HG02763 (cell line): Measurements from ENCODE around the gene NR1D2.
"Not testable (repeated sequence)": the region's sequence is repeated elsewhere in the genome, so short reads cannot be mapped to it uniquely, and the experiment has no call there.

ENCODE experiments used
- ATAC-seq: cut with Tn5 transposase; IDR thresholded peaks from one replicate; pipeline ENCODE4 v1.9.1; 2021; ENCODE audit warnings: mild to moderate bottlenecking, moderate library complexity; ENCODE audit not compliant: unreplicated experiment

NR1D2 gene

DNA sequence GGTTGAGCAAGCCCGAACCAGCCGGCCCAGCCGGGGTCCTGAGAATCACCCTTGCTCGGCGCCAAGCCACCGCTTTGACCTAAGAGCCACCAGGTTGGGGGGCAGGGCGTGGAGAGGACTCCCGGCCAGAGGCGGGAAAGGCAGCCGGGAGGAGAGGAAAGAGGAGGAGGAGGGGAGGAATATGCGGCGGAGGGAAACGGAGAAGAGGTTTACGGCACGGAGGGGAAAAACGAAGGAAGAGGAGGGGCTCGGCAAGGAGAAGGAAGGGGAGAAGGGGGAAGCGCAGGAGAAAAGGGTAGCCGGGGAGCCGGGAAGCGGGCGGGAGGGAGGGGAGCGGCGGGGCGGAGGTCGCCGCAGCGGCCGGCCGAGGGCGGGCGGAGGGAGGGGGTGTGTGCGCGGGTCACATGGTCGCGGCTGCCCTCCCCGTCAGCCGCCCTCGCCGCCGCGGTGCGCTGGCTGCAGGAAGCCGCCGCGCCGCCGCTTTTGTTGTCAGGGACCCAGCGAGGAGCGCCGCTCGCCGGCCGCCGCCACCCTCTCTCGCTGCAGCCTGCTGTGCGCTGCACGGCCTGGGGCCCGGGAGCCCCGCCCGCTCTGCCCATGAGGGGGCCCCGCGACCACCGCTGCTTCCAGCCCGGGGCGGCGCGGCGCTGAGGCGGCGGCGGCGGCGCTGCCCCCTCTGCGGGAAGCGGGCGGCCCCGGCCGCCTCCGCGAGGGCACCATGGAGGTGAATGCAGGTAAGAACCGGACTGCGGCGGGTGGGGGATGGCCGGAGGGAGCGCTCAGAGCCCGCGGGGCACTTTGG, at the start of gene NR1D2:
TSS of gene NR1D2 (plus strand) at position 426 of the 802 bp plus-strand sequence. CDS start at position 719, 293 bp downstream.
- ATAC-seq: peak; percentile 51

DNA sequence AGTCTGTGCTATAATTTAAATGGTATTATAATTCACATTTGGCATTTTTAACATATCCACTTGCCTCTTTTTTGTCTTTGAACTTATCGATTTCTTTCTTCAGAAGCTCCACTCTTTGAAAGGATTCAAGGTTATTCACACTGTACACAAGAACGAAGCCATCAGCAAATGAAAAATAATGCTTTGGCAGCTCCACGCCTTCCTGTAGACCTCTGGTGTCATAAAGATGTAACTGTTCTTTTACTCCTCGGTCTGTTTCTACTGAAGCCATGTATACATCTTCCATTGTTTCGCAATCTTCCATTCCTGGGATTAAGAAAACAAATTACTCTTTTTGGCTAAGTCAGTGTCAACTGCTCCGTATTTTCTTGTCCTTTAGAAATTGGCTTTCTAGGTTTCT, 44.3 kb upstream of the NR1D2 start:
- no peak for ATAC-seq

DNA sequence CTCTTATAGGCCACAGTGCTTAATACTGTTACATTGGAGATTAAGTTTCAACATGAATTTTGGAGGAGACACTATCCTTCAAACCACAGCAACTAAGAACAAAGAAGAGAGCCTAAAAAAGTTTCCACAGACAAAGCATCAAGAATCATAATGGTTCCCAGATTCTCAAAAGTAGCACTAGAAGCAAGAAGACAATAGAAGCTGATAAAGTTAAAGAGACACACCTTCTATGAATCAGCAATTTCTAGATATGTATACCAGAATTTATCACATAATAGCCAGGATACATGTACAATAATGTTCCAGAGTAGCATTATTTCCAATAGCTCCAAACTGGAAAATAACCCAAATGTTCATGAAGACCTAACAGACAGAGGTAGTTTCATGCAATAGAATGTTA, 40.5 kb upstream of the NR1D2 start:
- no peak for ATAC-seq

DNA sequence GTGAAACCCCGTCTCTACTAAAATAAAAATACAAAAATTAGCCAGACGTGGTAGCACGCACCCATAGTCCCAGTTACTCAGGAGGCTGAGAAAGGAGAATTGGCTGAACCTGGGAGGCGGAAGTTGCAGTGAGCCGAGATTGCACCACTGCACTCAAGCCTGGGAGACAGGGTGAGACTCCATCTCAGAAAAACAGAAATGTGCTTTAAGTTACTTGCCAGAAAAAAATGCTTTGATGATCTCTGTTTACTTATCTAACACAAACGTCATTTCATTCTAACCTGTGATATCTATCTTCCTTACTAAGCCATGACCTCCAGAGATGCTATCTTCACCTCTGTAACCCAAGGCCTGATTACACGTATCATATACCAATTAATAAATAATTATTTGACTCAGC, 35.7 kb upstream of the NR1D2 start:
- ATAC-seq: no peak

DNA sequence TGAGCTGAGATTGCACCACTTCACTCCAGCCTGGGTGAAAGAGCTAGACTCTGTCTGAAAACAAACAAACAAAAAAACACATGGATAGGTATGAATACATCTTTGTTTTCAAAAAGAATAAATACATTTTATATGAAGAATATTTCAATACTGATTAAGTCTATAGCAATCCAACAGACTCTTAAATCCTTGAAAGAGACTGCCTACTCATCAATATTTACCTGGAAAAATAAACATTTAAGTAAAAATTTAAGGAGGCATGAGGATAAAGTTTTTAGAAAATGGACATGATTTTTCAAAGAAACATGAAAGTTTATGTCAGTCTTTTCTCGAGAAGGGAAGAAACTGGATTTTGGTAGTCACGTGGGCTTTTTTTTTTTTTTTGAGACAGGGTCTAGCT, 33.7 kb upstream of the NR1D2 start:
- no peak for ATAC-seq

DNA sequence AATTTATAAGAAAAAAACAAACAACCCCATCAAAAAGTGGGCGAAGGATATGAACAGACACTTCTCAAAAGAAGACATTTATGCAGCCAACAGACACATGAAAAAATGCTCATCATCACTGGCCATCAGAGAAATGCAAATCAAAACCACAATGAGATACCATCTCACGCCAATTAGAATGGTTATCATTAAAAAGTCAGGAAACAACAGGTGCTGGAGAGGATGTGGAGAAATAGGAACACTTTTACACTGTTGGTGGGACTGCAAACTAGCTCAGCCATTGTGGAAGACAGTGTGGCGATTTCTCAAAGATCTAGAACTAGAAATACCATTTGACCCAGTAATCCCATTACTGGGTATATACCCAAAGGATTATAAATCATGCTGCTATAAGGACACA, 32.8 kb upstream of the NR1D2 start:
- ATAC-seq: not testable (repeated sequence)

DNA sequence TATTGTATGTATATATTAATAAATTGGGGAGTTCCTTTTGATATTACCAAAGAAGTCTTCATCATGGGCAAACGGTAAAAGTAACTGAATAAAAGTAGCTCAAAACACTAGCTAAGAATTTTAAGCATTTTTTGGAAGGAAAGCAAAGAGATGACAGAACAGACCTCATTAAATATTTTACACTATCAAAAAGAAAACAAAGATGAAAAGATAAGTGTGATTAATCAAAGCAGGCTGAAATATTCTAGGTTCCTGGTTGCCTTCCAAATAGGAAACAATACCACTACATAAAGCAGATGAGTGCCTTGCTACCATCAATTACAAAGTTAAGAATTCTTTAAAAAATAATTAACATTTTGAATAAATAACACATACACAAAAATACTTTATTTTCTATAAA, 31.9 kb upstream of the NR1D2 start:
- ATAC-seq: no peak

- ATAC-seq: no peak
Observed at GRCh38 chr3:23913873-23914743, 31.0 kb upstream of the NR1D2 start.

- ATAC-seq: no peak
Observed at GRCh38 chr3:23915537-23916108, 29.5 kb upstream of the NR1D2 start.

GRCh38 chr3:23916152-23916885, 28.8 kb upstream of the NR1D2 start:
- peak; percentile 37 for ATAC-seq

- peak; percentile 94 for ATAC-seq
Observed at GRCh38 chr3:23916886-23917678, 28.0 kb upstream of the NR1D2 start, which contains the start of the genes NKIRAS1 and RPL15. NKIRAS1 (minus strand) TSS chr3:23916990; CDS start chr3:23910904, 6,086 bp downstream. RPL15 (plus strand) TSS chr3:23917132; CDS start chr3:23917860, 728 bp downstream.

DNA sequence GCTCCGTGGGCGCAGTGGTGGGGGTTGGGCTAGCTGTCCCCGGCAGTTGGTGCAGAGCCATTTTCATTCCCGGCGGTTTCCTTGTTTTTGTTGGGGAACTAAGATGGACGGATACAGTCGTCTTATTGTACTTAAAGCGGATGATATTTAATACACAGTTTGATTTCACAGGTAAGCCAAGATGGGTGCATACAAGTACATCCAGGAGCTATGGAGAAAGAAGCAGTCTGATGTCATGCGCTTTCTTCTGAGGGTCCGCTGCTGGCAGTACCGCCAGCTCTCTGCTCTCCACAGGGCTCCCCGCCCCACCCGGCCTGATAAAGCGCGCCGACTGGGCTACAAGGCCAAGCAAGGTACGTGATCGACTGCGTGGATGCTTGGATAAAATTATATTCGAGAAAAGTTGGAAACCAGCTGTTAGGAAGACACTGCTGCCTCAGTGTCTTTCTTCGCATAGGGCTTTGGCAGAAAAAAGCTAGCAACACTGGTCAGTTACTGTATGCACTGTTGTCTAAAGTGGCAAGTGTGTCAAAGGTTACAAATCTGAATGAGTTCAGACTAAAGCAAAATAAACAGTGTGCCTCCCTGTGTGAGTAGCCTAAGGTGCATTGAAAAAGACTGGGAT, 27.3 kb upstream of the NR1D2 start:
- ATAC-seq: not testable (repeated sequence)

- ATAC-seq: not testable (repeated sequence)
Observed at GRCh38 chr3:23918331-23918730, 26.8 kb upstream of the NR1D2 start.

GRCh38 chr3:23919628-23920027, 25.5 kb upstream of the NR1D2 start:
- no peak for ATAC-seq

- ATAC-seq: no peak
Observed at GRCh38 chr3:23920151-23920655, 24.9 kb upstream of the NR1D2 start.

- ATAC-seq: no peak
Observed at GRCh38 chr3:23921052-23921511, 24.0 kb upstream of the NR1D2 start.

GRCh38 chr3:23923786-23924185, 21.3 kb upstream of the NR1D2 start:
- ATAC-seq: no peak

DNA sequence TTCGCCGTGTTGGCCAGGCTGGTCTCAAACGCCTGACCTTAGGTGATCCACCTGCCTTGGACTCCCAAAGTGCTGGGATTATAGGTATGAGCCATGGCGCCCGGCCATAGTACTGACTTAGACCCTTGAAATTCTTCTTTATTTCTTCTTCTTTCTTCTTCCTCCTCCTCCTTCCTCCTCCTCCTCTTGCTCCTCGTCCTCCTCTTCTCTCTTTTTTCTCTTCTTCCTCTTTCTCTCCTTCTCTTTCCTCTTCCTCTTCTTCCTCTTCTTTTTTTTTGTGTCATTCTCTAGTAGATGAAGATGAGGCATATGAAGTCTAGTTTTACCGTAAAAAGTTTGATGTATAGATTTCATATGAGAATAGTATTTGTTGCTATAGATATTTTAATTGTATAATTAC, 18.8 kb upstream of the NR1D2 start:
- no peak for ATAC-seq

GRCh38 chr3:23926736-23927135, 18.4 kb upstream of the NR1D2 start:
- ATAC-seq: no peak
